ENCODE data around the gene RBPJL.

DNA sequence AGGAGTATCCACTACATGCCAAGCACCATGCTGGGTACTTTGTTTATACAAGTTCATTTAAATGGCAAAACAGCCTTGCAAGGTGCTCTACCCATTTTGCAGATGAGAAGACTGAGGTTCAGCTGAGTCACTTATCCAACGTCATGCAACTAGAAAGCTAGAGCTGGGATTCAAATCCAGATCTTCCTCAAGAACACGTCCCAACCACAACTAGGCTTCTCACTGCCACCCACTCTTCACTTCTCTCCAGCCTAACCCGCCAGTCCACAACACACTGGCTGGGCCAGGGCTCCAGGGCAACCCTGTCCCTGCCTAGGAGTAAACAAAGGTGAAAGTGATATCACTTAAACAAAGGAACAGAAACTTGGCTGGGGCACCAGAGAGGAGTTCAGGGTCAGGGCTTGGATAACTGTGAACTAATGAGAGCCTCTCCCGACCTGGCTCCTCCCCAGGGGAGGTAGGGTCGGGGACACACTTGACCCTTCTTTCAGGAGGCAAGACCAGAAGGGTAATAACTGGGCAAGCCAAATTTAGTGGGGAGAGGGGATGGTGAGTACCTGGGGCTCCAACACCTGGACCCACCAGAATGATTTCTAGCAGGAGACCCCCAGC is 33.7 kb downstream of the RBPJL start:
- TF ChIP-seq, protein P1, sequence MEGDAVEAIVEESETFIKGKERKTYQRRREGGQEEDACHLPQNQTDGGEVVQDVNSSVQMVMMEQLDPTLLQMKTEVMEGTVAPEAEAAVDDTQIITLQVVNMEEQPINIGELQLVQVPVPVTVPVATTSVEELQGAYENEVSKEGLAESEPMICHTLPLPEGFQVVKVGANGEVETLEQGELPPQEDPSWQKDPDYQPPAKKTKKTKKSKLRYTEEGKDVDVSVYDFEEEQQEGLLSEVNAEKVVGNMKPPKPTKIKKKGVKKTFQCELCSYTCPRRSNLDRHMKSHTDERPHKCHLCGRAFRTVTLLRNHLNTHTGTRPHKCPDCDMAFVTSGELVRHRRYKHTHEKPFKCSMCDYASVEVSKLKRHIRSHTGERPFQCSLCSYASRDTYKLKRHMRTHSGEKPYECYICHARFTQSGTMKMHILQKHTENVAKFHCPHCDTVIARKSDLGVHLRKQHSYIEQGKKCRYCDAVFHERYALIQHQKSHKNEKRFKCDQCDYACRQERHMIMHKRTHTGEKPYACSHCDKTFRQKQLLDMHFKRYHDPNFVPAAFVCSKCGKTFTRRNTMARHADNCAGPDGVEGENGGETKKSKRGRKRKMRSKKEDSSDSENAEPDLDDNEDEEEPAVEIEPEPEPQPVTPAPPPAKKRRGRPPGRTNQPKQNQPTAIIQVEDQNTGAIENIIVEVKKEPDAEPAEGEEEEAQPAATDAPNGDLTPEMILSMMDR (IDR thresholded peaks at IDR 0.05): no peak
- no peak for TF ChIP-seq EZH2phosphoT487 (IDR thresholded peaks at IDR 0.05)

All from neural progenitor cell (in vitro differentiated cells).